Activated B cell treated with CpG ODN at 0.5 μM for 24 hours (primary cell): Measurements from ENCODE around the gene PHACTR2. TPM values are rescaled to one million over a fixed set of nuclear protein-coding genes. Genes with fewer than 3 reads are reported as not detected.

Source experiments
- ATAC-seq: fragments of 200-7000 bp; cut with Tn5 transposase; one replicate; pipeline ENCODE4 v1.10.0; 2021; ENCODE audit warnings: low read depth, mild to moderate bottlenecking, moderate library complexity
- CTCF ChIA-PET: fragments of 350-600 bp; sonication (Branson Sonifier 250); formaldehyde crosslinking; loops from one replicate; lab custom pipeline; 2021; ENCODE audit warnings: antibody characterized with exemption; lab: Charles Lee
- POLR2A ChIA-PET: fragments of 350-600 bp; sonication (Branson Sonifier 250); formaldehyde crosslinking; loops from one replicate; lab custom pipeline; 2021; ENCODE audit warnings: antibody characterized with exemption; lab: Charles Lee
- DNase-seq: peaks from one replicate; pipeline ENCODE4 v3.0.0; 2022
- H3K27ac Mint-ChIP-seq: one replicate; pipeline ENCODE4 v1.8.0; 2020; ENCODE audit warnings: mixed read lengths
- H3K27me3 Mint-ChIP-seq: one replicate; pipeline ENCODE4 v1.8.0; 2021; ENCODE audit warnings: mixed read lengths
- H3K36me3 Mint-ChIP-seq: one replicate; pipeline ENCODE4 v1.8.0; 2021; ENCODE audit warnings: low read depth, mixed read lengths
- H3K4me1 Mint-ChIP-seq: one replicate; pipeline ENCODE4 v1.8.0; 2021; ENCODE audit warnings: mixed read lengths
- H3K4me3 Mint-ChIP-seq: one replicate; pipeline ENCODE4 v1.8.0; 2020; ENCODE audit warnings: mild to moderate bottlenecking, mixed read lengths
- H3K9me3 Mint-ChIP-seq: one replicate; pipeline ENCODE4 v1.8.0; 2020; ENCODE audit warnings: mixed read lengths
- CTCF ChIP-seq: fragments of 200-600 bp; IDR thresholded peaks from one replicate; pipeline ENCODE4 v1.8.0; 2022; ENCODE audit warnings: antibody characterized with exemption, mild to moderate bottlenecking
- intact Hi-C: fragments of 100-400 bp; cut with micrococcal nuclease; formaldehyde crosslinking; loops from one replicate; pipeline ENCODE4 v1.15.1; 2024
- total RNA-seq: library from RNA; stranded (reverse); gene quantifications from 2 replicates; pipeline ENCODE4 v1.2.3, GENCODE V29; 2022

PHACTR2 gene
- total RNA-seq, 1 donor from 2014 or later, result 11.7 TPM

GRCh38 chr6:143677577-143677890 is 231 bp upstream of the PHACTR2 start:
- H3K27ac Mint-ChIP-seq, result no peak overlapping the region
- ATAC-seq (no peak), DNase-seq (no peak)
- peaks cover 8% of the 10 kb centered on the region for H3K9me3 Mint-ChIP-seq
- no peak for TF ChIP-seq CTCF
- peaks cover 3% of the 10 kb centered on the region for H3K36me3 Mint-ChIP-seq
- ChIA-PET CTCF (no interaction called here), POLR2A (interaction anchor here (1.1 kb wide), 1 partner anchor 64 kb away, joined by 4 read pairs; no protein-coding TSS in a partner anchor)
- H3K4me3 Mint-ChIP-seq, result peak overlapping the region; percentile 52
- H3K4me1 Mint-ChIP-seq, result peaks cover 13% of the 10 kb centered on the region
- intact Hi-C loops, result loop anchor here (10.0 kb wide), 1 partner anchor 203 kb away; no protein-coding TSS in a partner anchor
- H3K27me3 Mint-ChIP-seq, result peaks cover 52% of the 10 kb centered on the region

GRCh38 chr6:143679041-143679440 is 1.3 kb downstream of the PHACTR2 start:
- ChIA-PET CTCF (no interaction called here), POLR2A (no interaction called here)
- no peak for DNase-seq
- TF ChIP-seq CTCF, result no peak
- peaks cover 52% of the 10 kb centered on the region for H3K27me3 Mint-ChIP-seq
- intact Hi-C loops, result loop anchor here (10.0 kb wide), 1 partner anchor 204 kb away; no protein-coding TSS in a partner anchor
- ATAC-seq, result no peak
- peak overlapping the region; percentile 81 for H3K4me3 Mint-ChIP-seq
- H3K9me3 Mint-ChIP-seq, result peaks cover 13% of the 10 kb centered on the region
- no peak overlapping the region for H3K27ac Mint-ChIP-seq
- peaks cover 13% of the 10 kb centered on the region for H3K4me1 Mint-ChIP-seq
- peaks cover 3% of the 10 kb centered on the region for H3K36me3 Mint-ChIP-seq

GRCh38 chr6:143680141-143680540 is 2.4 kb downstream of the PHACTR2 start:
- no peak overlapping the region for H3K4me3 Mint-ChIP-seq
- H3K36me3 Mint-ChIP-seq, result peaks cover 3% of the 10 kb centered on the region
- DNase-seq (no peak), ATAC-seq (no peak)
- H3K4me1 Mint-ChIP-seq, result peaks cover 13% of the 10 kb centered on the region
- no peak overlapping the region for H3K27ac Mint-ChIP-seq
- peaks cover 44% of the 10 kb centered on the region for H3K27me3 Mint-ChIP-seq
- peaks cover 13% of the 10 kb centered on the region for H3K9me3 Mint-ChIP-seq
- intact Hi-C loops, result no loop called here
- no peak for TF ChIP-seq CTCF
- POLR2A ChIA-PET, result no interaction called here
- CTCF ChIA-PET, result no interaction called here

GRCh38 chr6:143682805-143683204 is 5.0 kb downstream of the PHACTR2 start:
- ChIA-PET CTCF (no interaction called here), POLR2A (no interaction called here)
- H3K27ac Mint-ChIP-seq, result no peak overlapping the region
- peaks cover 3% of the 10 kb centered on the region for H3K36me3 Mint-ChIP-seq
- no peak for TF ChIP-seq CTCF
- no peak overlapping the region for H3K4me3 Mint-ChIP-seq
- DNase-seq (no peak), ATAC-seq (no peak)
- H3K9me3 Mint-ChIP-seq, result peaks cover 13% of the 10 kb centered on the region
- H3K4me1 Mint-ChIP-seq, result peaks cover 10% of the 10 kb centered on the region
- peaks cover 35% of the 10 kb centered on the region for H3K27me3 Mint-ChIP-seq
- intact Hi-C loops, result no loop called here

GRCh38 chr6:143684486-143684885 is 6.7 kb downstream of the PHACTR2 start:
- H3K27ac Mint-ChIP-seq, result no peak overlapping the region
- no peak overlapping the region for H3K4me3 Mint-ChIP-seq
- H3K36me3 Mint-ChIP-seq, result peaks cover 3% of the 10 kb centered on the region
- H3K4me1 Mint-ChIP-seq, result no peaks in the 10 kb centered on the region
- peaks cover 22% of the 10 kb centered on the region for H3K27me3 Mint-ChIP-seq
- peaks cover 13% of the 10 kb centered on the region for H3K9me3 Mint-ChIP-seq
- ATAC-seq, result no peak
- ChIA-PET CTCF (no interaction called here), POLR2A (no interaction called here)
- intact Hi-C loops, result no loop called here
- DNase-seq, result no peak
- no peak for TF ChIP-seq CTCF
